GM18951 (cell line): ENCODE results near the gene ATP5MG.

Experiments used
- POLR2A ChIP-seq: IDR thresholded peaks from 4 replicates; pipeline ENCODE4 v1.6.1; 2011; ENCODE audit warnings: mild to moderate bottlenecking; ENCODE audit not compliant: insufficient read length, insufficient read depth; ENCODE audit errors: extremely low read depth
- in situ Hi-C: fragments of 300-500 bp; cut with MboI; formaldehyde crosslinking; loops from one replicate; pipeline ENCODE4 v1.12.0; 2022; ENCODE audit warnings: low sequenced_read_pairs, mixed read lengths, inconsistent platforms; ENCODE audit not compliant: unreplicated experiment

Gene ATP5MG

DNA sequence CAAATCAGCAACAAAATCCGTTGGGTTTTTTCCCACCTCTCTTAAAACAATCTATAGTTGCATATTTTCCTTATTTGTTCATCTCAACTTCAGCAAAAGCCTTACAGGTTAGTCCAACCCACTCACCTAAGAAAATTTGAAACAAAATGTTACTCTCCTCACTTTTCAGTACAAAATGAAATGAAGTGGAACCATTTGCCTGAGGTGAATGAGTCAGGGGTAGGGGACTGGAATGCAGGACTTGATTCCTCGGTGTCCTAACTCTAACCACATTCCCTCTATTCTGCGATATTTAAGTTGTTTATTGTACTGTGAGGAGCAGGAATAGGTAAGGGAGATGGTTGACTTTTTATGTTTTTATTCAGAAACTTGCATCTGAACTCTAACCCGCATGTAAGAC is 16.4 kb downstream of the ATP5MG start:
- in situ Hi-C loops, result no loop called here
- no peak for TF ChIP-seq POLR2A

DNA sequence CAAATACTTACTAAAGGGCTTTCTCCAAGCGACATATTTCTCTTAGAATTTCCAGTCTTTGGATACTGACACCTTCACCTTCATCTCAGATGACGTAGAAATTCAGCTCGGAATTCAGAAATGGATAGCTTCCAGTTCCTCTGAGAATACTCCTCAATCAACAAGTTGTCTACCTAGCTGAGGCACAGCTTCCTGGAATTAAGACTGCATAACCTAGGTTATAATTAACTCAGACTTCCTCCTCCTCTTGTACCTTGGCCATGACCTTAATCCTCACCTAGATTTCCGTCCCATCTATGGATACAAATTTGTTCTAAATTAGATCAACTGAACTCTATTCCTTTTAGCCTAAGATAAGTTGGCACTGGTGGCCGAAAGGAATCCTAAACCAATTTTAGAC is 17.4 kb downstream of the ATP5MG start:
- no peak for TF ChIP-seq POLR2A
- in situ Hi-C loops, result no loop called here

DNA sequence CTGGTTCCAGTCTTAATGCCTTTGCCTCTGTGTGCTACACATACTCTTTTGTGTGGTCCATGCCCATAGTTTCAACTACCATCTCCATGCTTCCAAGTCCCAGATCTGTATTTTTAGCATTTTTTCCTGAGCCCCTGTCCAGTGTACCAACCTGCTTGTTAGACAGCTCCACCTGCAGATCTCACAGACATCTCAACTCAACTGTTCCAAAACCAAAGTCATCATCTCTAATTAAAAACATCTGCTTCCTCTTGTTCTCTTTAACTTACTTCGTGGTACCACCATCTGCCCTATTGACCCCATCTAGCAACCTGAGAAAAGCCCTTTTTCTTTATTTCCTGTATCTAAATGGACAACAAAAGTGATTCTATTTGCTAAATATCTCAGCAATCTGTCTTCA is 26.3 kb downstream of the ATP5MG start:
- in situ Hi-C loops, result no loop called here
- no peak for TF ChIP-seq POLR2A

DNA sequence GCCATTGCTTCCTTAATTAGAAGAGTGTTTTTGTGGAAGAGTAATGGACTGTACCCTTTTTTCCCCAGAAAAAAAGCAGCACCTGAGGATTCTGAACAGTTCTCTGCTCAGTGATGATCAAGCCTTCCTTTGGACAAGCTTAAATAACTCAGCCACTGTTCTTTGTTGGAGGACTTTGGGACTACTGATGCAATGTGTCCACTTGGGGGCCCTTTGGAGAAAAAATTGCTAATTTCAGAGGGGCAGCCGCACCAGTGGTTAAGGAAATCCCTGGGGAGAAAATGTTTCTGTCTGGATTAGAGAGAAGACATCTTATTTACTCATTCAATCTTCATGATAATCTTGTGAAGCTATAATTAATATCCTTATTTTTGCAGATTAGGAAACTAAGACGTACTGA is 29.6 kb downstream of the ATP5MG start:
- in situ Hi-C loops, result no loop called here
- TF ChIP-seq POLR2A, result no peak

DNA sequence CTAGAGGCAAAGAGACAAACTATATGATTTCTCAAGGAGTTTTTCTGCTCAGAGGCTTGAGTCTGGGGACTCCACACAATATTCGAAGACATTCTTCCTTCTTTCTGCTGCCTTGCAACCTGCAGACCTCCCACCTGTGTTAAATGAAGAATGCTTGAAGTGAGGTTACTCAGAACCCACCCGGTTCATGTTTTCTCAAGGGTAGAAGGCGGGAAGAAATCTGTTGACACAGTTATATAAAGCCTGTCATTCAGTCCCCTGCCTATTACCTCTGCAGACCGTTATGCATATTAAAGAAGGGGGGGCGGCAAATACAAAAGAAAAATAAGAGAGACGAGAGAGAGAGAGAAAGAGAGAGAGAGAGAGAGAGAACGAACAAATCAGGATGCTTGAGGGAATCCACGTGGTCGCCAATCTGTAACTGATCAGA is 32.7 kb downstream of the ATP5MG start:
- in situ Hi-C loops, result no loop called here
- no peak for TF ChIP-seq POLR2A

DNA sequence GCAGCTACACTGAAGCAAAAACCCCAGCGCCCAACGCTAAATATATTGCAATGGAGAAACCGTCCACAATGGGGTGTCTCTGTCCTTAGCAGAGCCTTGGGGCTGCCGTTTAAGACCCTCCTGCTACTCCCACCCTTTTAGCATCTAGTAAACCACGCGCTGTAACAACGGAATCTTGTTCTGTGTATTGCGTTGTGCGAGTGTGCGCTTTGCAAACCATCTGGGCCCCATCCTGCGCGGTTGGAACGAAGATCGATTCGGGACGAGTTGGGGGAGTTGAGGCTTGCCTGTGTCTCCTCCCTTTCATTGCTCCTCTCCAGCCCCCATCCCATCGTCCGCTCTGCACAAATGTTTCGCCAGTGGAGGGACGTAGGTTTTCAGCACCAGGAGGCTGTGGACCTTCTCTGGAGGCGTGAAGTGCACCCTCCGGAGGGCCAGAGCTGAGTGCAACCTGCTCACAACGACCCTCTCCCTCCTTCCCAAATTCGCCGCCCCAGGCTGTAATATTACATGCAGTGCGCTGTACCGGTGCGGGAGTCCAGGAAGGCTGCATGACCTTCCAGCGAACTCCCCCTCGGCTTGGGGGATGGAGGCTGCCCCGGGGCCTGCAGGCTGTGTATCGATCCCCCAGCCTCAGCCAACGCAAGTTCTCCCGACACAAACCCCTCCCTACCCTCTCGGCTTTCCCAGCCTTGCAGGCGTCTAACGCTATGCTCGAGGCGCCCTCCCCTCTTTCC is 33.3 kb downstream of the ATP5MG start:
- peak; percentile 27 for TF ChIP-seq POLR2A
- in situ Hi-C loops, result no loop called here

DNA sequence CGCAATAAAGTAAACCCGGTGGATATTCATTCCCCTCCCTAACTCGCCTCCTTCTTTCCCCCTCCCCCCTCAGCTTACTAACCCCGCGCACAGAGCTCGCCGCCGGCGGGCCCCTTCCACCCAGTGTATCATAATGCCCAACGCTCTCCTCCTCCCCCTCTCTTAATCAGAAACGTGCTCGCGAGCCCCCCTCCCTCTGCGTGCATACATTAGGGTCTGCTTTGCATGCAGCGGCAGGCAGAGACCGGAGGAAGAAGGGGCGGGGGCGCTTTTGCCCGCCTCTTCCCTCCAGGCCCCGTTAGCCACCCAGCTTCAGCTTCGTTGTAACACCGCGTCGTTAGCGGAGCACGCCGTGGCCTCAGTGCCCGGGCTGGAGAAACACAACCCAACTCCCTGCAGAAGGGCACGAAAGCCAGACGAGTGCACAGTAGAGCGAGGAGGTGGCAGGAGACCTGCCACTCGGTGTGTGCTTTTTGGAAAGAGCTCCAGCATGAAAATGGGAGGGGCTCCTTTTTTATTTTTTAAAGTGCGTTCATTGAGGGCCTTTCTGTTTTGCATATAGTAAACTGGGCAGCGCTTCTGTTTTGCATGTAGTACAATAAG is 34.0 kb downstream of the ATP5MG start:
- in situ Hi-C loops, result no loop called here
- TF ChIP-seq POLR2A, result peak; percentile 59

DNA sequence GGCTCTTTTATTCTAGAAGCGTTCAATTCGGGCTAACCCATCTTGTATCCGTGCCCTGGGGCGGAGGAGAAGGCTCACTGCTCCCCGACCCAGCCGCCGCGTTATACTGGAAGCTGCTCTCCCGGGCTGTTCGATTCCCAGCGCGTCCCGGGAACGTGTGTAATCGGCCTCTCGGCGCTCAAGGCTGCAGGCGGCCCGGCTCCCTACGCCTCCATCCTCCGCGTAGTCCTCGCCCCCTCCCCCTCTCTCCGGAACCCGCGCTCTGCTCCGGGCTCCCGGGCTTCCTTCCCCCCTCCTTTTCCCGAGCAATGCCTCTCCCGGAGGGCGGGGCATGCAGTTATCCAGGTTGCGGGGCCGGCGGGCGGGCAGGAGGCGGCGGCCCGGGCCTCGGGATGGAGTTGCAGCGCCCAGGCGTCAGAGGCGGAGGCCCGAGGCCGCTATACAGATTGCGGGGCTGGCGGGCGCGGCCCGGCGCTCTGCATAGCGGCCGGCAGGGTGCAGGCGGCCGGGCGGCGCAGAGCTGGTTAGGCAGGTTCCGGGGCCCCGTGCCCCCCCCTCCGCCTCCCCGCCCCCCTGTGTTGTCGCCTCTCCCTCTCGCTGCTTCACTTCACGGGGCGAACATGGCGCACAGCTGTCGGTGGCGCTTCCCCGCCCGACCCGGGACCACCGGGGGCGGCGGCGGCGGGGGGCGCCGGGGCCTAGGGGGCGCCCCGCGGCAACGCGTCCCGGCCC is 34.7 kb downstream of the ATP5MG start, which contains the start of gene KMT2A:
KMT2A (plus strand) TSS at position 600 of the 732 bp plus-strand sequence; CDS start at position 621, 21 bp downstream.
- in situ Hi-C loops, result no loop called here
- peak; percentile 52 for TF ChIP-seq POLR2A

DNA sequence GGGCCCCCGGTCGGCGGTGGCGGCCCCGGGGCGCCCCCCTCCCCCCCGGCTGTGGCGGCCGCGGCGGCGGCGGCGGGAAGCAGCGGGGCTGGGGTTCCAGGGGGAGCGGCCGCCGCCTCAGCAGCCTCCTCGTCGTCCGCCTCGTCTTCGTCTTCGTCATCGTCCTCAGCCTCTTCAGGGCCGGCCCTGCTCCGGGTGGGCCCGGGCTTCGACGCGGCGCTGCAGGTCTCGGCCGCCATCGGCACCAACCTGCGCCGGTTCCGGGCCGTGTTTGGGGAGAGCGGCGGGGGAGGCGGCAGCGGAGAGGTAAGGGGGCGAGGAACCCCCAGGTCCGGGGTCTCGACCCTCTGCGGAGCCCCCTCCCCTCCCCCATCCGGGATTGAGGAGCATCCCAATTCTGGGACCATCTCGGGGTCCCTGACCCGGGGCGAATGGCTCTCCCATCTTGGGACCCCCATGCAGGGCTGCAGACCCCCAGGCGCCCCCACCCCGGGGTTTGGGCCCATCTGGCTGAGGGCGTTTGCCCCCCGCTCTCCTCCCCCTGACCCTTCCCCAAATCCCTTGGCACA is 35.3 kb downstream of the ATP5MG start:
- in situ Hi-C loops, result no loop called here
- no peak for TF ChIP-seq POLR2A

DNA sequence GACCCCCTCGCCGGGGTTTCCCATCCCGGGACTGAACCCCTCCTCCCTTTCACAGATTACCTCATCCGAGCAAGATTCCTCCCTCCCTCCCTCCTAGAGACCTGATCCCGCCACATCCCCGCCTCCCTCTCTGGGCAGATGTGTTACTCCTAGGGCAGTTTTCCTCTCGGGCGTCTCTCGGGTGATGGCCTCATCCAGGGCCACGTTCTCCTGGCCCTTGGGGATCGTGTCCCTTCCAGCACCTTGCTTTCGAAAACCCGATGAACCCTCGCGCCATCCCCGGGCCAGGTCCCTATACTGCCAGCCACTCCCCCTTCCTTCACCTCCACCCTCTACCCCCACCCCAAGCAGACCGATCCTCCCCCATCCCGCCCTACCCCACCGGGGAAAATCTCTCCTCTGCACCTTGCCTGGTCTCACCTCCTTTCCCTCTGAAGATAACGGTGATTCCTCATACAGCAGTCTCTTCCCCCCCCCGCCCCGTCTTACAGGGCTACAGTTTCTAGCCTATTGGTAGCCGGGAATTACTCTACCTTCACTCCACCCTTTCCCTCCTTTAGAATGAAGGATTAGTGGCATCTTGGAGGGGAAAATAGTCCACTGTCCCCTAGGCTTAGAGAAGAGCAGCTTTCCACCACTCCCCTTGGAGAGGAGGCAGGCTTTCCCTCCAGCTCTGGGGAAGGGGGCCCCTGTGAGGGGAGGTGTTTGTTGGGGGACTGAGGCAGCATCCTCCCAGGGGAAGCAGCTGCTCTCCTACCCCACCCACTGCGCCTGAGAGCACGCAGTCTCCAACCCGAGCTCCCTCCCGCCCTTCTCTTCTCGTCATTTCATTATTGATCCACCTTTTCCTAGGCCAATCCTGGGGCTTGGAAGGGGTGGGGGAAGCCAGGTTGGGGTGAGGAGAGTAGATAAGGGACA is 36.1 kb downstream of the ATP5MG start:
- peak; percentile 26 for TF ChIP-seq POLR2A
- in situ Hi-C loops, result no loop called here

DNA sequence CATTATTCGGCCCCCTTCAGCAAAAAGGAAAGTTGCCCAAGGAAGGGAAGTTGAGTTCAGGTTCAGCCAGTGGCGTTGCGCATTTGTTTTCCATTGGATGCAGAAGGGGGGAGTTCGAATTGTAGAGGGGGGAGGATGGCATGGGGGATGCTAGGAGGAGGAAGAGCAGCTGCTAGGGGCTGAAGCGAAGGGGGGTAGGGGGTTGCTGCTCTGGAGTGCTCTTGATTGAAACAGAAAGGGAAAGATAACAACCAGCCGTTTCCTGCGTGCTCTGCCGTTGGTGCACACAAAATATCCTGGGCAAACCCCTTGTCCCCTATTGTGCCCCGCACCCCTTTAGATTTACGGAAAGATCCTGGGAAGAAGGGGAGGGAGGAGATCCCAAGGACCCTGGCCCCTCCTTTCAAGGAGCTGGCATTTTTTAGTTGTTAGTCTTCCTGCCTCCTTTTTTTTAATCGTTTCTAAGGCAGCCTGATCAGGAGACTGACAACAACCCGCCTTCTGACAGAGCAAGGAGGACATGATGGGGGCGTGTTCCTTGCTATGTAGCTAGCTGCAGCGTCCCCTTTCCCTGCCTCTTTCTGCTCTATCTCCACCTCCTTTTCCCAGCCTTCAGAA is 37.0 kb downstream of the ATP5MG start:
- no peak for TF ChIP-seq POLR2A
- in situ Hi-C loops, result no loop called here

DNA sequence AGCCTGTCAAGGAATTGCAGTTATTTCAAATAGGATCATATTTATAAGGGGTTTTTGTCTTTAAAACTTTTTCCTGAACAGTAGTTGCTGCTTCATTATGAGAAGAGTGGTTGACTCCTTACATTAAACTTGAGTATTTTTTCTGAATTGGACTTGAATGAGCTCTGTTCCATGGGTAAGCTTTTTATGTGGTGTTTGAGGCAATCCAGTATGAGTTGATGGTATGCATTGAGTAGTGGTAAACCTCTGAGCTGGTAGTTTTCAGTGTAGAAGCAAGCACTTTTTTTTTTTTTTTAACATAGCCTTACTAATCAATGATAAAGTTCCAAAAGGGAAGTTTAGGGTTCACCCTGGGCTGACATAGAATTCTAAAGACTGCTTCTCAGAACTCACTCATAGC is 38.2 kb downstream of the ATP5MG start:
- no peak for TF ChIP-seq POLR2A
- in situ Hi-C loops, result no loop called here
